Ishikawa (cell line): ENCODE data around the gene BTK.

Experiments
- CEBPB ChIP-seq: IDR thresholded peaks from 2 replicates; pipeline ENCODE4 v1.6.1; 2012
- CREB1 ChIP-seq: IDR thresholded peaks from 2 replicates; pipeline ENCODE4 v1.6.1; 2012; ENCODE audit warnings: low read depth
- EGR1 ChIP-seq: IDR thresholded peaks from 2 replicates; pipeline ENCODE4 v1.6.1; 2012
- EP300 ChIP-seq: IDR thresholded peaks from 2 replicates; pipeline ENCODE4 v1.6.1; 2012; ENCODE audit warnings: borderline replicate concordance
- FOXM1 ChIP-seq: IDR thresholded peaks from 2 replicates; pipeline ENCODE4 v1.6.1; 2012; ENCODE audit warnings: low read depth, borderline replicate concordance
- NFIC ChIP-seq: IDR thresholded peaks from 2 replicates; pipeline ENCODE4 v1.6.1; 2012
- RAD21 ChIP-seq: IDR thresholded peaks from 2 replicates; pipeline ENCODE4 v1.6.1; 2012; ENCODE audit warnings: low read depth
- TAF1 ChIP-seq: IDR thresholded peaks from 2 replicates; pipeline ENCODE4 v1.6.1; 2012; ENCODE audit warnings: low read depth, mild to moderate bottlenecking
- TCF12 ChIP-seq: IDR thresholded peaks from 2 replicates; pipeline ENCODE4 v1.6.1; 2012; ENCODE audit warnings: low read depth
- TEAD4 ChIP-seq: IDR thresholded peaks from 2 replicates; pipeline ENCODE4 v1.6.1; 2012
- YY1 ChIP-seq: IDR thresholded peaks from 2 replicates; pipeline ENCODE4 v1.6.1; 2012; ENCODE audit warnings: low read depth
- ZBTB7A ChIP-seq: IDR thresholded peaks from 2 replicates; pipeline ENCODE4 v1.6.1; 2012; ENCODE audit warnings: low read depth
- TF ChIP-seq, protein P1 (sequence below): IDR thresholded peaks from 2 replicates; pipeline ENCODE4 v1.6.1; 2012
- TF ChIP-seq, protein P2 (sequence below): IDR thresholded peaks from 2 replicates; pipeline ENCODE4 v1.6.1; 2012; ENCODE audit warnings: low read depth, mild to moderate bottlenecking
- TF ChIP-seq, protein P3 (sequence below): IDR thresholded peaks from 2 replicates; pipeline ENCODE4 v1.6.1; 2012

The BTK gene

DNA sequence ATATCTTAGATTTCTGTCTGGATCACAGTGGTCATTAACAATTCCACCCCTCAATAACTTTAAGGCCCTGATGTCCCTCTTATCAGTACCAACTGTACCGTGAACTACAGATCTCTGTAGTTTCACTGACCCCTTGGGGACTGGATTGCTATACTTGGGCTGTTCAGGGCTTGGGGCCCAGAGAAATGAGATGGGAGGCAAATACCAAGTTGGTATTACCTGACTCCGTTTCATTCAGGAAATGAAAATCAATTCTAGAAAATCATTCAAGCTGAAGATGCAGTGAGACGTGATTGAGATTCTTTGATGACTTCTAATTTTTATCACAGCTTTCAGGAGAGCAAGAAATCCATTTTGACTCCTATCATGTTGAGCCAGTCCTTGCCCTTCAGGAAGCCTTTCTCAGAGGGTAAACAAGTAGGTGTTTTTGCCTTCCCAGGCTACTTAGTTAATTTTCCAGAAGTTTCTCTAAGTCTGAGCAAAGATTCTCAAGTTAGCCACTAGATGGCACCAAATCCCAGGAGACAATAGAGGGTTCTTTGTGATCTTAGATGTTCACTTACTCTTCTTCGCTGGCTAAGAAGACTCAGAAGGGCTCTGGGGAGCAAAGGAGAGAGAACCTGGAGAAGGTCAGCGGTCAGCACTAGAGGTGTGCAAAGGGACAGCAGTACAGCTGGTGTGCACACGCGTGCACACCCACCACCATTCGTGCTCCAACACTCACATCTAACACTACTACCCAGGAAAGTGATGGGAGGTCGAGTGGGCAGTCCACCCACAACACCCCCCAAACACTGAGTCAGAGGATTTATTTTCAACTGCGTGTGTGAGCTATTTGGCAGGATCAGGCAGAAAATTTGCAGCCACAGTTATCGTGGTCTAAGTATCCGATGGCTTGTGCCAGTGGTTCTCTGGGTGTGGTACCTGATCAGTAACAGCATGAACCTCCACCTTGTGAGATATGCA, 29.5 kb upstream of the BTK start:
- no peak for TF ChIP-seq EGR1
- peak; percentile 47 for TF ChIP-seq RAD21

DNA sequence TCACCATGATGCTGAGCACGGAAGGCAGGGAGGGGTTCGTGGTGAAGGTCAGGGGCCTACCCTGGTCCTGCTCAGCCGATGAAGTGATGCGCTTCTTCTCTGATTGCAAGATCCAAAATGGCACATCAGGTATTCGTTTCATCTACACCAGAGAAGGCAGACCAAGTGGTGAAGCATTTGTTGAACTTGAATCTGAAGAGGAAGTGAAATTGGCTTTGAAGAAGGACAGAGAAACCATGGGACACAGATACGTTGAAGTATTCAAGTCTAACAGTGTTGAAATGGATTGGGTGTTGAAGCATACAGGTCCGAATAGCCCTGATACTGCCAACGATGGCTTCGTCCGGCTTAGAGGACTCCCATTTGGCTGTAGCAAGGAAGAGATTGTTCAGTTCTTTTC, 26.0 kb upstream of the BTK start:
- no peak for TF ChIP-seq CEBPB
- TF ChIP-seq, protein P1, sequence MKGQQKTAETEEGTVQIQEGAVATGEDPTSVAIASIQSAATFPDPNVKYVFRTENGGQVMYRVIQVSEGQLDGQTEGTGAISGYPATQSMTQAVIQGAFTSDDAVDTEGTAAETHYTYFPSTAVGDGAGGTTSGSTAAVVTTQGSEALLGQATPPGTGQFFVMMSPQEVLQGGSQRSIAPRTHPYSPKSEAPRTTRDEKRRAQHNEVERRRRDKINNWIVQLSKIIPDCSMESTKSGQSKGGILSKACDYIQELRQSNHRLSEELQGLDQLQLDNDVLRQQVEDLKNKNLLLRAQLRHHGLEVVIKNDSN: no peak

DNA sequence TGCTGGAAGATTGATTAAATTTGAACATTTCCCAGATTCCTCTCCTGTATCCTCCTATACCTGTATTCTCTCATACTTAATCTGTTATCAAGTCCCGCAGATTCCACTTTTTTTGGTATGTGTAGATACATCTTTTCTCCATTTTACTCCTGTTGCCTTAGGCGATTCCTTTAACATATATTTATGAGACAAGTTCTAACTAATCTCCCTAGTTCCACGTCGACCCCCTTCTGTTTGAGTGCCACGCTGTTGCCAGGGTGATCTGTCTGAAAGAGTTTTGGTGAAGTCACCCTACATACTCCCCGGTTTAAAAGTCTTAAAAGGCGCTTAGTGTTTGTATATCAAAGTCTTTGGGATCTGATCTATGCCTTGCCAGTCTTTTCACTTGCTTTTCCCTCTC, 24.5 kb upstream of the BTK start:
- TF ChIP-seq TAF1 (no peak), TEAD4 (no peak)

DNA sequence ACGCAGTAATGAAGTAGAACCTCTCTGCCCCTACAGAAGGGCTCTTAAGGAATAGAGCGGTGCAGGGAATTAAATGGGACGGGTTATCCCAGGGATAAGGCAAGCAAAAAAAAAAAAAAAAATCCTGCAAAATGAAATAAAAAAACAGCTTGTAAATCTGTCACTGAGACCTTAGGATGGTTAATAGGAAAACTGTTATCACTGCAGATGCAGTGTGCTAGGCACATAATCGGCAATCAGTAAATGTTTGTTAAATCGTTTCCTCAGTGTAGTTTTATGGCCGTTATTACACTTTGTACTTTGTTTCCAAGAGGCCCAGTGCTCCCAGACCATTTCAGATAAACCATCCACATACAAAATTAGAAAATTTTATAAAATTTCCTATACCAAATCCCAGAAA, 23.1 kb upstream of the BTK start:
- TF ChIP-seq TCF12: no peak
- no peak for TF ChIP-seq TAF1
- no peak for TF ChIP-seq YY1
- TF ChIP-seq TEAD4: no peak
- TF ChIP-seq, protein P2, sequence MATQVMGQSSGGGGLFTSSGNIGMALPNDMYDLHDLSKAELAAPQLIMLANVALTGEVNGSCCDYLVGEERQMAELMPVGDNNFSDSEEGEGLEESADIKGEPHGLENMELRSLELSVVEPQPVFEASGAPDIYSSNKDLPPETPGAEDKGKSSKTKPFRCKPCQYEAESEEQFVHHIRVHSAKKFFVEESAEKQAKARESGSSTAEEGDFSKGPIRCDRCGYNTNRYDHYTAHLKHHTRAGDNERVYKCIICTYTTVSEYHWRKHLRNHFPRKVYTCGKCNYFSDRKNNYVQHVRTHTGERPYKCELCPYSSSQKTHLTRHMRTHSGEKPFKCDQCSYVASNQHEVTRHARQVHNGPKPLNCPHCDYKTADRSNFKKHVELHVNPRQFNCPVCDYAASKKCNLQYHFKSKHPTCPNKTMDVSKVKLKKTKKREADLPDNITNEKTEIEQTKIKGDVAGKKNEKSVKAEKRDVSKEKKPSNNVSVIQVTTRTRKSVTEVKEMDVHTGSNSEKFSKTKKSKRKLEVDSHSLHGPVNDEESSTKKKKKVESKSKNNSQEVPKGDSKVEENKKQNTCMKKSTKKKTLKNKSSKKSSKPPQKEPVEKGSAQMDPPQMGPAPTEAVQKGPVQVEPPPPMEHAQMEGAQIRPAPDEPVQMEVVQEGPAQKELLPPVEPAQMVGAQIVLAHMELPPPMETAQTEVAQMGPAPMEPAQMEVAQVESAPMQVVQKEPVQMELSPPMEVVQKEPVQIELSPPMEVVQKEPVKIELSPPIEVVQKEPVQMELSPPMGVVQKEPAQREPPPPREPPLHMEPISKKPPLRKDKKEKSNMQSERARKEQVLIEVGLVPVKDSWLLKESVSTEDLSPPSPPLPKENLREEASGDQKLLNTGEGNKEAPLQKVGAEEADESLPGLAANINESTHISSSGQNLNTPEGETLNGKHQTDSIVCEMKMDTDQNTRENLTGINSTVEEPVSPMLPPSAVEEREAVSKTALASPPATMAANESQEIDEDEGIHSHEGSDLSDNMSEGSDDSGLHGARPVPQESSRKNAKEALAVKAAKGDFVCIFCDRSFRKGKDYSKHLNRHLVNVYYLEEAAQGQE: no peak
- TF ChIP-seq CREB1: no peak
- no peak for TF ChIP-seq EGR1
- TF ChIP-seq, protein P1: no peak

DNA sequence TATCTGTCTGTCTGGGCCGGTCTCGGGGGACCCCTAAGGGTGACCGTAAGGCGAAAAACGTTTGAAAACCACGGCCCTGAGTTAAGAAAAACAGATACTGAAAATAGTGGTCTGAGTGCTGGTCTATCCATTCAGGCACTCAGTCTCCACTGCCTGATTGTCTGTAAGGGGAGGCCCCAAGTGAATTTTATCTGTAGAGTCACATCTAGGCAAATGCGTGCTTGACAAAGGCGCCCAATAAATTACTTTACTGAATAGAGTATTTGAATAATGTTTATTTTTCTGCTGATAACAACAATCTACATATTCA, 22.5 kb upstream of the BTK start:
- TF ChIP-seq, protein P1: no peak
- TF ChIP-seq EGR1 (no peak), TCF12 (no peak), FOXM1 (no peak), TAF1 (no peak), RAD21 (no peak), NFIC (no peak), YY1 (no peak), CREB1 (no peak), CEBPB (no peak), EP300 (no peak)
- TF ChIP-seq, protein P2: no peak
- TF ChIP-seq, protein P3, sequence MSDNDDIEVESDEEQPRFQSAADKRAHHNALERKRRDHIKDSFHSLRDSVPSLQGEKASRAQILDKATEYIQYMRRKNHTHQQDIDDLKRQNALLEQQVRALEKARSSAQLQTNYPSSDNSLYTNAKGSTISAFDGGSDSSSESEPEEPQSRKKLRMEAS: no peak

DNA sequence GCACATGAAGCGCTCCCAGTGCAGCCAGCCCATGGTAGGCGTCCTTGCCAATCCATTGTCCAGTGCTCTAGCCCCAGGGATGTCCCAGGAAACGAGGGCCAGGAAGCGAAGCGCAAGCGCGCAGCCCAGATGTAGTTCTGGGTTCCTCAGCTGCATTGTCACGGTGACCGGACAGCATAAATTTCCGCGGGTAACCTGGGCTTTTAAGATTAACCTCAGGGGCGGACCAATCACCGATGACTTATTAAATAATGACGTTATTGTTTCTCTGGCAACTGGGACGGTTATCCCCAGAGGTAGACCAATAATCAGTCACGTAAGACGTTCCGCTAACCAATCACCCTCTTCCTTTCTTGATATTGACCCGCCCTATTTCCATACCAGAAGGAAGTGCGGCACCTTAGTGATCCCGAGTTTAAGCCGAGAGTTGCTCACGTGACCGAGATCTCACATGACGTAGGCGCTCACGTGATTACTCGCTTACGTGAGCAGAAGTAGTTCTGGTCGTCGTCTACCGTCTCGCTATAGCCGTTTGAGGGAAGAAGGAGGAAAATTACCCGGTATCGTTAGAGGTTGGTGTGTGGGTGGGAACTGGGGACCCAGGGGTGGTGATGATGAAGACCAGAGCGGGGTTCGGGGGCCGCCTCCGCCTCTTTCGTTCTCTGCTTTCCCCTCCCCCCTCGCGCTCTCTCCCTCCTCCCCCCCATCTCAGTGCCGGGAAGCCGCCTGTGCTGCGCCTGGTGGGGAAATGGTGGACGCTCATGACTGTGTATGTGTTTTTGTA, 21.9 kb upstream of the BTK start, which contains the start of the genes GLA and HNRNPH2:
GLA (minus strand) TSS at position 178 of the 784 bp plus-strand sequence; CDS start at position 156, 22 bp downstream.
HNRNPH2 (plus strand) TSS at position 475 of the 784 bp plus-strand sequence. CDS start 3,767 bp downstream, outside the sequence.
- TF ChIP-seq, protein P3: no peak; the same call in 1 of the 2 replicates
- TF ChIP-seq NFIC (no peak), ZBTB7A (no peak), RAD21 (no peak), TEAD4 (no peak), CREB1 (peak; percentile 61; the same call in 1 of the 2 replicates), EGR1 (no peak), CEBPB (no peak), TCF12 (no peak), TAF1 (no peak), FOXM1 (no peak), YY1 (no peak), EP300 (no peak)
- TF ChIP-seq, protein P1: peak; percentile 99
- TF ChIP-seq, protein P2: no peak
